PC-9 (cell line): ENCODE measurements around the gene CCNA2.

ENCODE experiments used
- CTCF ChIP-seq: fragments of 200-600 bp; sonication (generic); conservative IDR thresholded peaks from 2 replicates; pipeline ENCODE4 v1.6.1; 2017; ENCODE audit warnings: mixed run types, antibody characterized with exemption, mild to moderate bottlenecking, moderate library complexity
- EZH2 ChIP-seq: fragments of 200-600 bp; sonication (generic); IDR thresholded peaks from 2 replicates; pipeline ENCODE4 v1.8.0; 2017; ENCODE audit warnings: antibody characterized with exemption, low read depth

- no peak for TF ChIP-seq CTCF
- no peak for TF ChIP-seq EZH2
Observed at GRCh38 chr4:121794505-121795188, 29.0 kb downstream of the CCNA2 start.
